Mucosa of stomach (tissue), 1 donor: ENCODE results near the gene ADAM11.
"Not testable (repeated sequence)": the region's sequence is repeated elsewhere in the genome, so short reads cannot be mapped to it uniquely, and the experiment has no call there.

ENCODE experiments used
- H3K27me3 ChIP-seq: one replicate; pipeline ENCODE4 v1.7.0; 2013; ENCODE audit warnings: mild to moderate bottlenecking, low read length; ENCODE audit not compliant: control insufficient read depth, insufficient read depth
- H3K36me3 ChIP-seq: one replicate; pipeline ENCODE4 v1.7.0; 2013; ENCODE audit warnings: low read length; ENCODE audit not compliant: control insufficient read depth, insufficient read depth
- H3K4me1 ChIP-seq: one replicate; pipeline ENCODE4 v1.7.0; 2013; ENCODE audit warnings: mild to moderate bottlenecking, low read length; ENCODE audit not compliant: control insufficient read depth, insufficient read depth
- H3K4me3 ChIP-seq: one replicate; pipeline ENCODE4 v1.7.0; 2013; ENCODE audit warnings: low read length
- H3K9ac ChIP-seq: one replicate; pipeline ENCODE4 v1.7.0; 2013; ENCODE audit warnings: mild to moderate bottlenecking, low read length, moderate library complexity
- H3K9me3 ChIP-seq: one replicate; pipeline ENCODE4 v1.7.0; 2013; ENCODE audit warnings: mild to moderate bottlenecking, low read length, moderate library complexity; ENCODE audit not compliant: control insufficient read depth
- donor health status: Pancreatic carcinoma.

Gene ADAM11

GRCh38 chr17:44758414-44759085, at the start of gene ADAM11:
TSS of gene ADAM11 (plus strand) at chr17:44758988. CDS start at chr17:44759200, 212 bp downstream.
- peaks cover 6% of the 10 kb centered on the region for H3K4me1 ChIP-seq
- H3K9ac ChIP-seq: no peak within 1 kb of the TSS
- no peaks in the 10 kb centered on the region for H3K9me3 ChIP-seq
- no peak within 1 kb of the TSS for H3K4me3 ChIP-seq
- H3K27me3 ChIP-seq: peaks cover 42% of the 10 kb centered on the region
- H3K36me3 ChIP-seq: no peaks in the 10 kb centered on the region

- no peaks in the 10 kb centered on the region for H3K27me3 ChIP-seq
- H3K4me1 ChIP-seq: no peaks in the 10 kb centered on the region
- H3K9ac ChIP-seq: no peak overlapping the region
- H3K36me3 ChIP-seq: no peaks in the 10 kb centered on the region
- H3K4me3 ChIP-seq: no peak overlapping the region
- H3K9me3 ChIP-seq: no peaks in the 10 kb centered on the region
Measured at GRCh38 chr17:44719444-44719843, 39.3 kb upstream of the ADAM11 start.

- no peaks in the 10 kb centered on the region for H3K9me3 ChIP-seq
- H3K4me1 ChIP-seq: no peaks in the 10 kb centered on the region
- no peaks in the 10 kb centered on the region for H3K36me3 ChIP-seq
- H3K27me3 ChIP-seq: no peaks in the 10 kb centered on the region
- H3K9ac ChIP-seq: no peak overlapping the region
- no peak overlapping the region for H3K4me3 ChIP-seq
Measured at GRCh38 chr17:44722254-44722653, 36.5 kb upstream of the ADAM11 start.

GRCh38 chr17:44726121-44726520, 32.7 kb upstream of the ADAM11 start:
- H3K4me1 ChIP-seq, H3K4me3 ChIP-seq, H3K9ac ChIP-seq, H3K9me3 ChIP-seq, H3K27me3 ChIP-seq, H3K36me3 ChIP-seq: not testable (repeated sequence)

GRCh38 chr17:44733753-44734152, 25.0 kb upstream of the ADAM11 start:
- H3K27me3 ChIP-seq: no peaks in the 10 kb centered on the region
- H3K36me3 ChIP-seq: no peaks in the 10 kb centered on the region
- H3K9me3 ChIP-seq: no peaks in the 10 kb centered on the region
- H3K4me3 ChIP-seq: no peak overlapping the region
- no peaks in the 10 kb centered on the region for H3K4me1 ChIP-seq
- no peak overlapping the region for H3K9ac ChIP-seq

- no peaks in the 10 kb centered on the region for H3K4me1 ChIP-seq
- H3K9me3 ChIP-seq: no peaks in the 10 kb centered on the region
- no peak overlapping the region for H3K4me3 ChIP-seq
- H3K27me3 ChIP-seq: no peaks in the 10 kb centered on the region
- no peak overlapping the region for H3K9ac ChIP-seq
- no peaks in the 10 kb centered on the region for H3K36me3 ChIP-seq
Measured at GRCh38 chr17:44734272-44734671, 24.5 kb upstream of the ADAM11 start.

GRCh38 chr17:44736551-44737240, 22.1 kb upstream of the ADAM11 start:
- H3K36me3 ChIP-seq: no peaks in the 10 kb centered on the region
- no peaks in the 10 kb centered on the region for H3K27me3 ChIP-seq
- H3K4me3 ChIP-seq: no peak overlapping the region
- no peaks in the 10 kb centered on the region for H3K9me3 ChIP-seq
- no peak overlapping the region for H3K9ac ChIP-seq
- H3K4me1 ChIP-seq: no peaks in the 10 kb centered on the region

- Histone ChIP-seq H3K27me3 (no peaks in the 10 kb centered on the region), H3K9me3 (no peaks in the 10 kb centered on the region), H3K4me3 (no peak overlapping the region), H3K9ac (no peak overlapping the region), H3K36me3 (no peaks in the 10 kb centered on the region), H3K4me1 (no peaks in the 10 kb centered on the region)
Measured at GRCh38 chr17:44738214-44738906, 20.4 kb upstream of the ADAM11 start.

GRCh38 chr17:44741316-44741715, 17.5 kb upstream of the ADAM11 start:
- Histone ChIP-seq H3K4me3 (no peak overlapping the region), H3K36me3 (no peaks in the 10 kb centered on the region), H3K9ac (no peak overlapping the region), H3K27me3 (no peaks in the 10 kb centered on the region), H3K9me3 (no peaks in the 10 kb centered on the region), H3K4me1 (no peaks in the 10 kb centered on the region)

GRCh38 chr17:44745301-44745700, 13.5 kb upstream of the ADAM11 start:
- Histone ChIP-seq H3K4me1 (no peaks in the 10 kb centered on the region), H3K4me3 (no peak overlapping the region), H3K9ac (no peak overlapping the region), H3K36me3 (no peaks in the 10 kb centered on the region), H3K27me3 (no peaks in the 10 kb centered on the region), H3K9me3 (no peaks in the 10 kb centered on the region)

GRCh38 chr17:44745738-44746137, 13.1 kb upstream of the ADAM11 start:
- not testable (repeated sequence) for H3K9ac ChIP-seq, H3K36me3 ChIP-seq, H3K27me3 ChIP-seq, H3K9me3 ChIP-seq, H3K4me3 ChIP-seq, H3K4me1 ChIP-seq

- H3K27me3 ChIP-seq: no peaks in the 10 kb centered on the region
- H3K9ac ChIP-seq: no peak overlapping the region
- no peaks in the 10 kb centered on the region for H3K4me1 ChIP-seq
- no peak overlapping the region for H3K4me3 ChIP-seq
- H3K36me3 ChIP-seq: no peaks in the 10 kb centered on the region
- H3K9me3 ChIP-seq: no peaks in the 10 kb centered on the region
Measured at GRCh38 chr17:44747566-44747965, 11.2 kb upstream of the ADAM11 start.
